Trophoblast cell (in vitro differentiated cells and primary cell): Measurements from ENCODE around the gene CPNE7.

ENCODE experiments used
- DNase-seq, 2 donors: peaks; one replicate each; pipeline ENCODE4 v3.0.0-alpha.2; 2016
- H2AFZ ChIP-seq: 2 replicates; pipeline ENCODE4 v1.6.1; 2013; ENCODE audit warnings: low read length, moderate library complexity, mild to moderate bottlenecking; ENCODE audit not compliant: insufficient read depth, poor library complexity
- H2AK5ac ChIP-seq: 2 replicates; pipeline ENCODE4 v1.6.1; 2013; ENCODE audit warnings: mild to moderate bottlenecking, low read length
- H2BK120ac ChIP-seq: 2 replicates; pipeline ENCODE4 v1.6.1; 2013; ENCODE audit warnings: low read length, mild to moderate bottlenecking, moderate library complexity; ENCODE audit not compliant: insufficient read depth, poor library complexity
- H2BK12ac ChIP-seq: 2 replicates; pipeline ENCODE4 v1.6.1; 2013; ENCODE audit warnings: mild to moderate bottlenecking, low read length, moderate library complexity
- H2BK5ac ChIP-seq: 2 replicates; pipeline ENCODE4 v1.6.1; 2013; ENCODE audit warnings: low read length, low read depth, moderate library complexity, mild to moderate bottlenecking; ENCODE audit not compliant: poor library complexity
- H3K14ac ChIP-seq: 2 replicates; pipeline ENCODE4 v1.6.1; 2013; ENCODE audit warnings: mild to moderate bottlenecking, low read length
- H3K18ac ChIP-seq: 2 replicates; pipeline ENCODE4 v1.6.1; 2013; ENCODE audit warnings: mild to moderate bottlenecking, low read length
- H3K23ac ChIP-seq: 2 replicates; pipeline ENCODE4 v1.6.1; 2013; ENCODE audit warnings: low read length
- H3K27ac ChIP-seq: 2 replicates; pipeline ENCODE4 v1.5.1; 2013; ENCODE audit warnings: low read depth, mild to moderate bottlenecking, inconsistent platforms, low read length, moderate library complexity
- H3K27me3 ChIP-seq: 2 replicates; pipeline ENCODE4 v1.6.1; 2013; ENCODE audit warnings: inconsistent platforms, mild to moderate bottlenecking, low read length, moderate library complexity; ENCODE audit not compliant: insufficient read depth
- H3K36me3 ChIP-seq, 2 experiments: 1 replicate in 1 of 2; 2 replicates in 1 of 2; pipeline ENCODE4 v1.6.1; 2013; ENCODE audit warnings: low read length in 2 of 2, mild to moderate bottlenecking in 2 of 2, moderate library complexity in 1 of 2; ENCODE audit not compliant: insufficient read depth in 2 of 2, control insufficient read depth in 1 of 2
- H3K4ac ChIP-seq: 2 replicates; pipeline ENCODE4 v1.6.1; 2013; ENCODE audit warnings: low read depth, mild to moderate bottlenecking, low read length, moderate library complexity
- H3K4me1 ChIP-seq, 2 experiments: 1 replicate in 1 of 2; 2 replicates in 1 of 2; pipeline ENCODE4 v1.6.1; 2013; ENCODE audit warnings: low read length in 2 of 2, mild to moderate bottlenecking in 2 of 2, moderate library complexity in 1 of 2; ENCODE audit not compliant: insufficient read depth in 2 of 2, control insufficient read depth in 1 of 2
- H3K4me2 ChIP-seq: 2 replicates; pipeline ENCODE4 v1.6.1; 2013; ENCODE audit warnings: inconsistent platforms, mild to moderate bottlenecking, low read length, moderate library complexity
- H3K4me3 ChIP-seq: 2 replicates; pipeline ENCODE4 v1.5.1; 2013; ENCODE audit warnings: mild to moderate bottlenecking, low read depth, low read length, inconsistent platforms
- H3K79me1 ChIP-seq: one replicate; pipeline ENCODE4 v1.6.1; 2013; ENCODE audit warnings: low read length
- H3K79me2 ChIP-seq: 2 replicates; pipeline ENCODE4 v1.6.1; 2013; ENCODE audit warnings: low read length, mild to moderate bottlenecking; ENCODE audit not compliant: control insufficient read depth, insufficient read depth, poor library complexity
- H3K9ac ChIP-seq: 2 replicates; pipeline ENCODE4 v1.6.1; 2013; ENCODE audit warnings: mild to moderate bottlenecking, low read length
- H3K9me3 ChIP-seq: 2 replicates; pipeline ENCODE4 v1.6.1; 2013; ENCODE audit warnings: low read depth, mild to moderate bottlenecking, control low read depth, inconsistent platforms, low read length; ENCODE audit not compliant: insufficient read depth
- H4K12ac ChIP-seq: 2 replicates; pipeline ENCODE4 v1.6.1; 2013; ENCODE audit warnings: low read depth, mild to moderate bottlenecking, low read length, moderate library complexity
- H4K8ac ChIP-seq: 2 replicates; pipeline ENCODE4 v1.6.1; 2013; ENCODE audit warnings: low read depth, mild to moderate bottlenecking, low read length, moderate library complexity
- H4K91ac ChIP-seq: one replicate; pipeline ENCODE4 v1.6.1; 2013; ENCODE audit warnings: low read depth, mild to moderate bottlenecking, low read length, moderate library complexity
- WGBS: extraction: QIAGEN DNeasy Blood & Tissue Kit; methylation state at CpG from one replicate; pipeline ENCODE4 v1.1.7; 2013; ENCODE audit warnings: missing lambda C conversion rate; ENCODE audit not compliant: insufficient read length, insufficient coverage; ENCODE audit errors: extremely low coverage; 5-methylcytosine and 5-hydroxymethylcytosine counted together

Gene CPNE7

GRCh38 chr16:89624777-89625761 is 49.5 kb downstream of the CPNE7 start:
- no peak overlapping the region for H3K4ac ChIP-seq
- WGBS = no CpG with 5 or more reads among the region's 21 CpGs

GRCh38 chr16:89629827-89630610 is 54.5 kb downstream of the CPNE7 start:
- Histone ChIP-seq H4K8ac (no peak overlapping the region), H3K27me3 (peaks cover 3% of the 10 kb centered on the region), H3K4me2 (no peak overlapping the region), H2BK120ac (no peak overlapping the region), H3K9me3 (peaks cover 6% of the 10 kb centered on the region), H2BK5ac (no peak overlapping the region), H2AFZ (no peak overlapping the region), H3K18ac (no peak overlapping the region), H3K9ac (no peak overlapping the region), H3K4me3 (no peak overlapping the region), H3K36me3 (no peaks in the 10 kb centered on the region), H3K4me1 (peaks cover 3 to 5% of the 10 kb centered on the region in 2 experiments), H4K91ac (no peak overlapping the region), H3K14ac (no peak overlapping the region), H2BK12ac (no peak overlapping the region), H3K79me2 (no peaks in the 10 kb centered on the region), H3K23ac (no peak overlapping the region), H4K12ac (no peak overlapping the region), H2AK5ac (no peak overlapping the region), H3K79me1 (no peaks in the 10 kb centered on the region), H3K27ac (no peak overlapping the region), H3K4ac (no peak overlapping the region)
- peak; percentile 15 to 49 for DNase-seq
- WGBS = no CpG with 5 or more reads among the region's 17 CpGs

More at GRCh38 chr16:89624777-89625761, 49.5 kb downstream of the CPNE7 start:
- Histone ChIP-seq H3K4me1 (peaks cover 3 to 15% of the 10 kb centered on the region in 2 experiments), H2AFZ (no peak overlapping the region), H2AK5ac (no peak overlapping the region), H4K12ac (no peak overlapping the region), H3K36me3 (no peaks in the 10 kb centered on the region), H3K9ac (no peak overlapping the region), H3K9me3 (peaks cover 5% of the 10 kb centered on the region), H2BK120ac (no peak overlapping the region), H4K91ac (no peak overlapping the region), H3K79me2 (no peaks in the 10 kb centered on the region), H3K4me2 (no peak overlapping the region), H3K23ac (no peak overlapping the region), H3K4me3 (no peak overlapping the region), H3K79me1 (no peaks in the 10 kb centered on the region), H3K18ac (no peak overlapping the region), H3K14ac (no peak overlapping the region), H4K8ac (no peak overlapping the region), H2BK12ac (no peak overlapping the region), H2BK5ac (no peak overlapping the region), H3K27ac (no peak overlapping the region), H3K27me3 (no peaks in the 10 kb centered on the region)
- no peak for DNase-seq

- H3K27ac ChIP-seq = no peak overlapping the region
- no peak overlapping the region for H3K23ac ChIP-seq
- no peaks in the 10 kb centered on the region for H3K79me2 ChIP-seq
- peaks cover 0 to 7% of the 10 kb centered on the region in 2 experiments for H3K4me1 ChIP-seq
- H3K79me1 ChIP-seq = no peaks in the 10 kb centered on the region
- H2BK12ac ChIP-seq = no peak overlapping the region
- peaks cover 6% of the 10 kb centered on the region for H3K9me3 ChIP-seq
- no peak overlapping the region for H4K8ac ChIP-seq
- H3K4ac ChIP-seq = no peak overlapping the region
- H2BK120ac ChIP-seq = no peak overlapping the region
- H3K27me3 ChIP-seq = peaks cover 3% of the 10 kb centered on the region
- no peak overlapping the region for H2BK5ac ChIP-seq
- no peak overlapping the region for H3K9ac ChIP-seq
- DNase-seq = peak in 1 of 2 donors; percentile 16
- no peak overlapping the region for H3K4me3 ChIP-seq
- no peak overlapping the region for H2AFZ ChIP-seq
- no peaks in the 10 kb centered on the region for H3K36me3 ChIP-seq
- H2AK5ac ChIP-seq = no peak overlapping the region
- no peak overlapping the region for H3K14ac ChIP-seq
- H3K18ac ChIP-seq = no peak overlapping the region
- H4K12ac ChIP-seq = no peak overlapping the region
- no CpG with 5 or more reads among the region's 19 CpGs for WGBS
- H3K4me2 ChIP-seq = no peak overlapping the region
- no peak overlapping the region for H4K91ac ChIP-seq
Observed at GRCh38 chr16:89633064-89633631, 57.6 kb downstream of the CPNE7 start.
